Spleen (tissue), 7 donors: ENCODE results near the gene CRTC2.

Source experiments
- POLR2A ChIP-seq, 3 donors: fragments of 450-650 bp; IDR thresholded peaks; one replicate each; pipeline ENCODE4 v1.5.1; 2017; ENCODE audit warnings: antibody characterized with exemption in 3 of 3, mild to moderate bottlenecking in 1 of 3
- POLR2AphosphoS5 ChIP-seq, 3 donors: sonication (generic); formaldehyde crosslinking; IDR thresholded peaks; one replicate each; pipeline ENCODE4 v1.5.1; 2017; ENCODE audit warnings: antibody characterized with exemption in 3 of 3
- TF ChIP-seq, protein P1 (sequence below), 11 experiments: fragments of 200-600 bp in 7 of 11; fragments of 450-650 bp in 4 of 11; sonication (generic) in 4 of 11; IDR thresholded peaks in 8 of 11; conservative IDR thresholded peaks in 3 of 11; 1 replicate in 7 of 11; 2 replicates in 4 of 11; pipeline versions ENCODE4 v1.4.0 to v1.8.0; 2016 to 2021; ENCODE audit warnings: antibody characterized with exemption in 11 of 11, inconsistent platforms in 4 of 11, mild to moderate bottlenecking in 1 of 11
- donor health status: DM: no; HTN: no; CAD: no; lungs with moderate emphysema.
- donor health status: DM: no; HTN: no; CAD: no.
- donor health status: DM: no; HTN: no; CAD: no.

GRCh38 chr1:153940756-153941155, 17.7 kb downstream of the CRTC2 start:
- TF ChIP-seq, protein P1, sequence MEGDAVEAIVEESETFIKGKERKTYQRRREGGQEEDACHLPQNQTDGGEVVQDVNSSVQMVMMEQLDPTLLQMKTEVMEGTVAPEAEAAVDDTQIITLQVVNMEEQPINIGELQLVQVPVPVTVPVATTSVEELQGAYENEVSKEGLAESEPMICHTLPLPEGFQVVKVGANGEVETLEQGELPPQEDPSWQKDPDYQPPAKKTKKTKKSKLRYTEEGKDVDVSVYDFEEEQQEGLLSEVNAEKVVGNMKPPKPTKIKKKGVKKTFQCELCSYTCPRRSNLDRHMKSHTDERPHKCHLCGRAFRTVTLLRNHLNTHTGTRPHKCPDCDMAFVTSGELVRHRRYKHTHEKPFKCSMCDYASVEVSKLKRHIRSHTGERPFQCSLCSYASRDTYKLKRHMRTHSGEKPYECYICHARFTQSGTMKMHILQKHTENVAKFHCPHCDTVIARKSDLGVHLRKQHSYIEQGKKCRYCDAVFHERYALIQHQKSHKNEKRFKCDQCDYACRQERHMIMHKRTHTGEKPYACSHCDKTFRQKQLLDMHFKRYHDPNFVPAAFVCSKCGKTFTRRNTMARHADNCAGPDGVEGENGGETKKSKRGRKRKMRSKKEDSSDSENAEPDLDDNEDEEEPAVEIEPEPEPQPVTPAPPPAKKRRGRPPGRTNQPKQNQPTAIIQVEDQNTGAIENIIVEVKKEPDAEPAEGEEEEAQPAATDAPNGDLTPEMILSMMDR (IDR thresholded peaks at IDR 0.05 in 8 of 11, conservative IDR thresholded peaks at IDR 0.05 in 3 of 11), result no peak
- no peak for TF ChIP-seq POLR2A (IDR thresholded peaks at IDR 0.05)
- peak in 1 of 3 donors; percentile 61 for TF ChIP-seq POLR2AphosphoS5 (IDR thresholded peaks at IDR 0.05)
